Glutamatergic neuron (in vitro differentiated cells): ENCODE measurements around the gene TANC1. TPM values are rescaled to one million over a fixed set of nuclear protein-coding genes. Genes with fewer than 3 reads are reported as not detected.

Experiments used
- DNase-seq: peaks from one replicate; pipeline ENCODE4 v3.0.0; 2022
- H3K27ac Mint-ChIP-seq: one replicate; pipeline ENCODE4 v1.8.0; 2020; ENCODE audit warnings: mild to moderate bottlenecking, mixed read lengths, inconsistent platforms; ENCODE audit not compliant: unreplicated experiment
- H3K27me3 Mint-ChIP-seq: one replicate; pipeline ENCODE4 v1.8.0; 2020; ENCODE audit warnings: mild to moderate bottlenecking, moderate library complexity, mixed read lengths, inconsistent platforms; ENCODE audit not compliant: unreplicated experiment
- H3K36me3 Mint-ChIP-seq: one replicate; pipeline ENCODE4 v1.8.0; 2020; ENCODE audit warnings: mild to moderate bottlenecking, mixed read lengths, inconsistent platforms; ENCODE audit not compliant: unreplicated experiment
- H3K4me1 Mint-ChIP-seq: one replicate; pipeline ENCODE4 v1.8.0; 2020; ENCODE audit warnings: mild to moderate bottlenecking, low read depth, mixed read lengths, inconsistent platforms; ENCODE audit not compliant: unreplicated experiment
- H3K4me3 Mint-ChIP-seq: one replicate; pipeline ENCODE4 v1.8.0; 2020; ENCODE audit warnings: mild to moderate bottlenecking, mixed read lengths, inconsistent platforms; ENCODE audit not compliant: unreplicated experiment
- H3K9me3 Mint-ChIP-seq: one replicate; pipeline ENCODE4 v1.8.0; 2020; ENCODE audit warnings: mild to moderate bottlenecking, moderate library complexity, mixed read lengths, inconsistent platforms; ENCODE audit not compliant: unreplicated experiment
- total RNA-seq: library from RNA; stranded (reverse); fragmentation: NEBNext Ultra II Directional; extraction: Animal tissue kit (Norgen Biotek cat#: 25700); gene quantifications from one replicate; pipeline ENCODE4 v1.2.1, GENCODE V29; 2021; ENCODE audit not compliant: unreplicated experiment
- TF ChIP-seq, protein P1 (sequence below): fragments of 200-600 bp; sonication (generic); IDR thresholded peaks from one replicate; pipeline ENCODE4 v1.5.0; 2021; ENCODE audit not compliant: partially characterized antibody, unreplicated experiment

The TANC1 gene
- total RNA-seq, 1 donor from 2014 or later = 14.9 TPM

DNA sequence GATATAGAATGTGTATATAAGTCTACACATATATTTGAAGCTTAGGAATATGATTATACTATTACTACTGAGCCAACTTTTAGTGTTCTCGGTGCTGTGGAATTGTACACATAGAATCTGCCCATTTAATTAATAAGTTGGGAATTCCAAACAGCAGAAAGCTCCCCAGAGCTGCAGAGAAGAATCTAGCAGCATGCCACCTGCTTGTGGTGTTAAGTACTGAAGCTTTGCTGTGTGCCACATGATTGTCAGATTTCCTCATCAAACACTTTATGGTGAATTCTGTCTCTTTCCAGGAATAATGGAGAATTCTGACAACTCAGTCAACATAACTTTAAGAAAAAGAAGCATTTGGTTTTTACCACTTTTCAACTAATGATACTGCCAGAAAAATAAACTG, 200.3 kb downstream of the TANC1 start:
- no peak overlapping the region for H3K27ac Mint-ChIP-seq
- no peaks in the 10 kb centered on the region for H3K9me3 Mint-ChIP-seq
- H3K4me3 Mint-ChIP-seq = no peak overlapping the region
- TF ChIP-seq, protein P1, sequence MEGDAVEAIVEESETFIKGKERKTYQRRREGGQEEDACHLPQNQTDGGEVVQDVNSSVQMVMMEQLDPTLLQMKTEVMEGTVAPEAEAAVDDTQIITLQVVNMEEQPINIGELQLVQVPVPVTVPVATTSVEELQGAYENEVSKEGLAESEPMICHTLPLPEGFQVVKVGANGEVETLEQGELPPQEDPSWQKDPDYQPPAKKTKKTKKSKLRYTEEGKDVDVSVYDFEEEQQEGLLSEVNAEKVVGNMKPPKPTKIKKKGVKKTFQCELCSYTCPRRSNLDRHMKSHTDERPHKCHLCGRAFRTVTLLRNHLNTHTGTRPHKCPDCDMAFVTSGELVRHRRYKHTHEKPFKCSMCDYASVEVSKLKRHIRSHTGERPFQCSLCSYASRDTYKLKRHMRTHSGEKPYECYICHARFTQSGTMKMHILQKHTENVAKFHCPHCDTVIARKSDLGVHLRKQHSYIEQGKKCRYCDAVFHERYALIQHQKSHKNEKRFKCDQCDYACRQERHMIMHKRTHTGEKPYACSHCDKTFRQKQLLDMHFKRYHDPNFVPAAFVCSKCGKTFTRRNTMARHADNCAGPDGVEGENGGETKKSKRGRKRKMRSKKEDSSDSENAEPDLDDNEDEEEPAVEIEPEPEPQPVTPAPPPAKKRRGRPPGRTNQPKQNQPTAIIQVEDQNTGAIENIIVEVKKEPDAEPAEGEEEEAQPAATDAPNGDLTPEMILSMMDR = no peak
- no peak for DNase-seq
- H3K27me3 Mint-ChIP-seq = peaks cover 2% of the 10 kb centered on the region
- H3K36me3 Mint-ChIP-seq = no peaks in the 10 kb centered on the region
- H3K4me1 Mint-ChIP-seq = peaks cover 2% of the 10 kb centered on the region

DNA sequence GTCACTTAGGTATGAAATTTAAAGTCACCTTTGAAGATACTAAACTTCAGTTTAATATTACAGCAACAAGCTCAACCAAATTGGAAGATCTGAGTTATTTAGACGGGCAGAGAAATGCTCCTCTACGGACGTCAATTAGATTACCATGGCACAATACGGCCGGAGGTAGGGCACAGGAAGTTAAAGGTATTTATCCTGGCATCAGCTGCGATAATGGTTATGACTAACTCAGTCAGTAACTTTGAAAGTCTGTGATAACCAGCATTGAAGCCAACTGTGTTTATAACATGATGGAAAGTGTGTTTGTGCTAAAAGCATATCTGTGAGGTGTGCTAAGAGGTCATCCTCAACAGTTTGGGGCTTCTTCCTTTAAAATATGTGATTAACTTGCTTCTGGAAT, 200.7 kb downstream of the TANC1 start:
- Mint-ChIP-seq H3K36me3 (peaks cover 4% of the 10 kb centered on the region), H3K9me3 (no peaks in the 10 kb centered on the region), H3K27me3 (peaks cover 2% of the 10 kb centered on the region), H3K27ac (no peak overlapping the region), H3K4me3 (no peak overlapping the region), H3K4me1 (peaks cover 2% of the 10 kb centered on the region)
- TF ChIP-seq, protein P1 = no peak
- no peak for DNase-seq

DNA sequence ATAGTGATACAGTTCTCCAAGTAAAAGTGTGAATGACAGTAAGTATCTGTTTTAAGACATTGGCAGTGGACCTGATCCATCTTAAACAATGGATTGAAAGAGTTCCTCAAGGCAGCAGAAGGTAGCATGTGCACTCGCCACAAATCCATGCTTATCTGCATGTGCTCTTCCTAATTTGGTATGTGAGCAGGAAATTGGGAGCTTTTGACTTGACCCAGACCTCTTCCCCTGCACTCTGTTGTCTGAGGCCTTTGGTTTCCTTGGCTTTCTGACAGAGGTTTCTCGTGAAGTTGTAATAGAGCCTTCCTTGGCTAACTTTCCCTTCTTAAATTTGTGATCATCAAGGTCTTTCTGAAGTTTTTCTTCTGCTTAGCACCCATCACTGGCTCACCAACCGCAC, 204.0 kb downstream of the TANC1 start:
- Mint-ChIP-seq H3K27me3 (peaks cover 2% of the 10 kb centered on the region), H3K36me3 (peaks cover 4% of the 10 kb centered on the region), H3K4me3 (no peak overlapping the region), H3K27ac (no peak overlapping the region), H3K4me1 (peaks cover 2% of the 10 kb centered on the region), H3K9me3 (no peaks in the 10 kb centered on the region)
- DNase-seq = no peak
- TF ChIP-seq, protein P1 = no peak

DNA sequence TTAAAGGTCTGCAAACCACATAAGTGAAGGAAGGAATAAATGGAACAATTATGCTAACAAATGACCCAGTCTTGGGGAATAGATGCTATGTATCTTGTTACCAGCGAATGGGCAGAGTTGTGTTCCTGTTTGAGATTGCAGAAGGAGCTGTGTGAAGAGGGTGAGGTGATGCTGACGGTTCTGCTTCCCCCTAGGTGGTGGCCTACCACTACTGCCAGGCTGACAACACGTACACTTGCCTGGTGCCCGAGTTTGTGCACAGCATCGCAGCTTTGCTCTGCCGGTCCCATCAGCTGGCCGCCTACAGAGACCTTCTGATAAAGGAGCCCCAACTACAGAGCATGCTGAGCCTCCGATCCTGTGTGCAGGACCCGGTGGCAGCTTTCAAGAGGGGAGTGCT, 206.3 kb downstream of the TANC1 start:
- no peak for DNase-seq
- no peaks in the 10 kb centered on the region for H3K4me1 Mint-ChIP-seq
- peaks cover 2% of the 10 kb centered on the region for H3K27me3 Mint-ChIP-seq
- H3K27ac Mint-ChIP-seq = no peak overlapping the region
- TF ChIP-seq, protein P1 = no peak
- no peak overlapping the region for H3K4me3 Mint-ChIP-seq
- H3K9me3 Mint-ChIP-seq = no peaks in the 10 kb centered on the region
- peaks cover 4% of the 10 kb centered on the region for H3K36me3 Mint-ChIP-seq

DNA sequence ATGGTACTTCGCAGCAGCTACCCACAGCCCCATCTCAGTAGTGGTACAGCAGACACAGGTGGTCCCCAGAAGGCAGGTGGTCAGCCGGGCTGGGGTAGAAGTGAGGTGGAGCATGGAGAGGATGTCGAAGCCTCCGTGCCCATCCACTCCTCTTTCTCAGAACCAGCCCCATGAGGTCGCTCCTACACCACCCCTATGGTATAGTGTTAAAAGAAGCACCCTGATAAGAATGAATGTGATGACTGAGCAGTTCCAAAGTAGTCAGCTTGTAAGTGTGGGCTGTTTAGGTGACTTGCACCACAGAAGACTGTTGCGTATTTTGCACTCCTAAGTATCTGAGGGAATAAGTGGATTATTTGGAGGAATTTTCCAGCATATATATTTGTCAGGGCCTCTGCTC, 206.7 kb downstream of the TANC1 start:
- Mint-ChIP-seq H3K36me3 (peaks cover 4% of the 10 kb centered on the region), H3K4me1 (no peaks in the 10 kb centered on the region), H3K4me3 (no peak overlapping the region), H3K27ac (no peak overlapping the region), H3K27me3 (peaks cover 2% of the 10 kb centered on the region), H3K9me3 (no peaks in the 10 kb centered on the region)
- TF ChIP-seq, protein P1 = no peak
- DNase-seq = no peak
